Stimulated activated CD8-positive, alpha-beta memory T cell treated with anti-CD3 and anti-CD28 coated beads, Interleukin-4, amount 100 ng/mL, for 1 hour (primary cell): ENCODE data around the gene ZFR.

ENCODE experiments used
- DNase-seq, 2 donors: peaks; one replicate each; pipeline ENCODE4 v3.0.0-alpha.2; 2020; ENCODE audit warnings: low read depth in 2 of 2, low spot score in 1 of 2

The ZFR gene

GRCh38 chr5:32444431-32445286 lies at the start of gene ZFR:
TSS of gene ZFR (minus strand) at chr5:32444740. CDS start at chr5:32444658, 82 bp downstream.
- DNase-seq, result peak; percentile 72 to 85

- DNase-seq, result no peak
Measured at GRCh38 chr5:32490972-32491557, 46.5 kb upstream of the ZFR start.

GRCh38 chr5:32489791-32490562 lies 45.4 kb upstream of the ZFR start:
- peak; percentile 28 to 34 for DNase-seq

- no peak for DNase-seq
Measured at GRCh38 chr5:32487424-32487823, 42.9 kb upstream of the ZFR start.

GRCh38 chr5:32487008-32487407 lies 42.5 kb upstream of the ZFR start:
- DNase-seq, result no peak

GRCh38 chr5:32482193-32482592 lies 37.7 kb upstream of the ZFR start:
- DNase-seq, result no peak

- no peak for DNase-seq
Measured at GRCh38 chr5:32479096-32479495, 34.6 kb upstream of the ZFR start.

GRCh38 chr5:32476891-32477290 lies 32.4 kb upstream of the ZFR start:
- no peak for DNase-seq

- DNase-seq, result no peak
Measured at GRCh38 chr5:32475334-32476097, 31.0 kb upstream of the ZFR start.

- no peak for DNase-seq
Measured at GRCh38 chr5:32474209-32474854, 29.8 kb upstream of the ZFR start.

- DNase-seq, result no peak
Measured at GRCh38 chr5:32473072-32473471, 28.5 kb upstream of the ZFR start.

GRCh38 chr5:32471784-32472183 lies 27.2 kb upstream of the ZFR start:
- no peak for DNase-seq

- DNase-seq, result no peak
Measured at GRCh38 chr5:32465076-32465475, 20.5 kb upstream of the ZFR start.

GRCh38 chr5:32462618-32463017 lies 18.1 kb upstream of the ZFR start:
- no peak for DNase-seq

- no peak for DNase-seq
Measured at GRCh38 chr5:32461441-32462120, 17.0 kb upstream of the ZFR start.

GRCh38 chr5:32460702-32461101 lies 16.2 kb upstream of the ZFR start:
- no peak for DNase-seq

GRCh38 chr5:32458880-32459495 lies 14.4 kb upstream of the ZFR start:
- DNase-seq, result no peak

GRCh38 chr5:32455311-32455710 lies 10.8 kb upstream of the ZFR start:
- no peak for DNase-seq

- DNase-seq, result no peak
Measured at GRCh38 chr5:32454821-32455220, 10.3 kb upstream of the ZFR start.

GRCh38 chr5:32453916-32454315 lies 9.4 kb upstream of the ZFR start:
- no peak for DNase-seq
